Panc1 (cell line): Measurements from ENCODE around the gene NFATC1. TPM values are rescaled to one million over a fixed set of nuclear protein-coding genes. Genes with fewer than 3 reads are reported as not detected.

Source experiments
- ATAC-seq: fragments of 200-7000 bp; cut with Tn5 transposase; 2 replicates; pipeline ENCODE4 v1.9.1; 2020; ENCODE audit warnings: mild to moderate bottlenecking, moderate library complexity
- BruUV-seq: library from RNA; stranded (reverse); fragments of 400-500 nt; replicated peaks from 2 replicates; lab custom pipeline; 2021; lab: Mats Ljungman, UMichigan
- CTCF ChIA-PET: fragments of 300-600 bp; sonication (Branson Sonifier 250); formaldehyde crosslinking; loops from one replicate; lab custom pipeline; 2022; ENCODE audit warnings: antibody characterized with exemption; lab: Charles Lee
- POLR2A ChIA-PET: fragments of 300-600 bp; sonication (Branson Sonifier 250); formaldehyde crosslinking; loops from one replicate; lab custom pipeline; 2022; ENCODE audit warnings: antibody characterized with exemption; lab: Charles Lee
- DNase-seq: peaks from one replicate; pipeline ENCODE4 v3.0.0-alpha.2; 2010; ENCODE audit warnings: low read depth, low spot score
- H3K27ac ChIP-seq: 2 replicates; pipeline ENCODE4 v1.5.1; 2011; ENCODE audit warnings: mild to moderate bottlenecking, low read length, inconsistent platforms
- H3K27me3 ChIP-seq: fragments of 200-500 bp; sonication (Bioruptor generic); 2 replicates; pipeline ENCODE4 v1.6.0; 2014; ENCODE audit warnings: low read length, inconsistent platforms; ENCODE audit not compliant: control insufficient read depth, insufficient read depth
- H3K36me3 ChIP-seq: fragments of 200-500 bp; sonication (Bioruptor generic); 2 replicates; pipeline ENCODE4 v1.5.1; 2014; ENCODE audit warnings: inconsistent platforms, mild to moderate bottlenecking, low read length, moderate library complexity; ENCODE audit not compliant: control insufficient read depth, insufficient read depth
- H3K4me1 ChIP-seq: 2 replicates; pipeline ENCODE4 v1.5.1; 2011; ENCODE audit warnings: inconsistent platforms, mild to moderate bottlenecking, low read length, moderate library complexity; ENCODE audit not compliant: control insufficient read depth, insufficient read depth
- H3K4me3 ChIP-seq, 2 experiments: 2 replicates each; pipeline ENCODE4 v1.5.1; 2011 to 2012; ENCODE audit warnings: low read depth in 2 of 2, low read length in 2 of 2, mild to moderate bottlenecking in 2 of 2, inconsistent platforms in 1 of 2, moderate library complexity in 1 of 2
- H3K9me3 ChIP-seq: fragments of 200-500 bp; sonication (Bioruptor generic); 2 replicates; pipeline ENCODE4 v1.5.1; 2014; ENCODE audit warnings: low read depth, mild to moderate bottlenecking, inconsistent platforms, low read length, moderate library complexity; ENCODE audit not compliant: control insufficient read depth, insufficient read depth
- POLR2AphosphoS5 ChIP-seq: IDR thresholded peaks from 2 replicates; pipeline ENCODE4 v1.6.1; 2012; ENCODE audit warnings: mild to moderate bottlenecking, low read depth, low read length, moderate library complexity
- REST ChIP-seq, 2 experiments: IDR thresholded peaks; 2 replicates each; pipeline ENCODE4 v1.6.1; 2011 to 2012; ENCODE audit warnings: low read depth in 2 of 2, control low read depth in 1 of 2, low read length in 1 of 2, mild to moderate bottlenecking in 1 of 2, moderate library complexity in 1 of 2; ENCODE audit not compliant: insufficient read depth in 1 of 2
- SIN3A ChIP-seq: IDR thresholded peaks from 2 replicates; pipeline ENCODE4 v1.6.1; 2012; ENCODE audit warnings: low read depth, mild to moderate bottlenecking, low read length, moderate library complexity, borderline replicate concordance; ENCODE audit not compliant: insufficient read depth
- TCF7L2 ChIP-seq: IDR thresholded peaks from 2 replicates; pipeline ENCODE4 v1.6.1; 2011; ENCODE audit warnings: mild to moderate bottlenecking, low read depth, low read length, inconsistent platforms
- in situ Hi-C: cut with HindIII; loops from 2 replicates; pipeline ENCODE4 v1.10.0; 2016; ENCODE audit warnings: low sequenced_read_pairs, low pct_unique_long_range_greater_than_20kb
- intact Hi-C: fragments of 100-400 bp; cut with micrococcal nuclease; formaldehyde crosslinking; loops from one replicate; pipeline ENCODE4 v1.10.0; 2022; ENCODE audit not compliant: unreplicated experiment
- total RNA-seq: library from RNA; stranded (reverse); gene quantifications from one replicate; pipeline ENCODE4 v1.2.1, GENCODE V29; 2021; ENCODE audit not compliant: unreplicated experiment
- TF ChIP-seq, protein P1 (sequence below): fragments of 450-650 bp; IDR thresholded peaks from 2 replicates; pipeline ENCODE4 v1.5.1; 2017; ENCODE audit warnings: mild to moderate bottlenecking

NFATC1 gene
- total RNA-seq, 1 experiment from 2014 or later = 30.8 TPM

GRCh38 chr18:79406708-79407107 lies 11.0 kb downstream of the NFATC1 start:
- BruUV-seq = no TSS peak
- CTCF ChIA-PET = no interaction called here
- in situ Hi-C loops = no loop called here
- Histone ChIP-seq H3K4me1 (peaks cover 25% of the 10 kb centered on the region), H3K36me3 (no peaks in the 10 kb centered on the region), H3K27ac (no peak overlapping the region), H3K27me3 (no peaks in the 10 kb centered on the region), H3K4me3 (no peak overlapping the region), H3K9me3 (no peaks in the 10 kb centered on the region)
- ATAC-seq = no peak
- no peak for DNase-seq
- POLR2A ChIA-PET = interaction anchor here (0.7 kb wide), 1 partner anchor 243 kb away, joined by 5 read pairs; no protein-coding TSS in a partner anchor
- TF ChIP-seq POLR2AphosphoS5 (no peak), SIN3A (no peak), REST (IDR thresholded peaks at IDR 0.05; ENCODE audit: insufficient read depth in 1 of 2, low read depth in 2 of 2, low read length in 1 of 2) (no peak)
- TF ChIP-seq, protein P1, sequence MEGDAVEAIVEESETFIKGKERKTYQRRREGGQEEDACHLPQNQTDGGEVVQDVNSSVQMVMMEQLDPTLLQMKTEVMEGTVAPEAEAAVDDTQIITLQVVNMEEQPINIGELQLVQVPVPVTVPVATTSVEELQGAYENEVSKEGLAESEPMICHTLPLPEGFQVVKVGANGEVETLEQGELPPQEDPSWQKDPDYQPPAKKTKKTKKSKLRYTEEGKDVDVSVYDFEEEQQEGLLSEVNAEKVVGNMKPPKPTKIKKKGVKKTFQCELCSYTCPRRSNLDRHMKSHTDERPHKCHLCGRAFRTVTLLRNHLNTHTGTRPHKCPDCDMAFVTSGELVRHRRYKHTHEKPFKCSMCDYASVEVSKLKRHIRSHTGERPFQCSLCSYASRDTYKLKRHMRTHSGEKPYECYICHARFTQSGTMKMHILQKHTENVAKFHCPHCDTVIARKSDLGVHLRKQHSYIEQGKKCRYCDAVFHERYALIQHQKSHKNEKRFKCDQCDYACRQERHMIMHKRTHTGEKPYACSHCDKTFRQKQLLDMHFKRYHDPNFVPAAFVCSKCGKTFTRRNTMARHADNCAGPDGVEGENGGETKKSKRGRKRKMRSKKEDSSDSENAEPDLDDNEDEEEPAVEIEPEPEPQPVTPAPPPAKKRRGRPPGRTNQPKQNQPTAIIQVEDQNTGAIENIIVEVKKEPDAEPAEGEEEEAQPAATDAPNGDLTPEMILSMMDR = no peak
- intact Hi-C loops = no loop called here

GRCh38 chr18:79409313-79409712 lies 13.6 kb downstream of the NFATC1 start:
- no TSS peak for BruUV-seq
- Histone ChIP-seq H3K9me3 (no peaks in the 10 kb centered on the region), H3K36me3 (no peaks in the 10 kb centered on the region), H3K27me3 (no peaks in the 10 kb centered on the region), H3K27ac (no peak overlapping the region), H3K4me3 (no peak overlapping the region), H3K4me1 (peaks cover 16% of the 10 kb centered on the region)
- in situ Hi-C loops (no loop called here), intact Hi-C loops (no loop called here)
- DNase-seq = no peak
- ChIA-PET POLR2A (no interaction called here), CTCF (no interaction called here)
- ATAC-seq = no peak
- no peak for TF ChIP-seq POLR2AphosphoS5
- TF ChIP-seq, protein P1 = no peak
- TF ChIP-seq REST (IDR thresholded peaks at IDR 0.05; ENCODE audit: insufficient read depth in 1 of 2, low read depth in 2 of 2, low read length in 1 of 2) = no peak
- no peak for TF ChIP-seq TCF7L2
- TF ChIP-seq SIN3A = no peak
